ENCODE data around the gene SPEG.

SPEG gene

DNA sequence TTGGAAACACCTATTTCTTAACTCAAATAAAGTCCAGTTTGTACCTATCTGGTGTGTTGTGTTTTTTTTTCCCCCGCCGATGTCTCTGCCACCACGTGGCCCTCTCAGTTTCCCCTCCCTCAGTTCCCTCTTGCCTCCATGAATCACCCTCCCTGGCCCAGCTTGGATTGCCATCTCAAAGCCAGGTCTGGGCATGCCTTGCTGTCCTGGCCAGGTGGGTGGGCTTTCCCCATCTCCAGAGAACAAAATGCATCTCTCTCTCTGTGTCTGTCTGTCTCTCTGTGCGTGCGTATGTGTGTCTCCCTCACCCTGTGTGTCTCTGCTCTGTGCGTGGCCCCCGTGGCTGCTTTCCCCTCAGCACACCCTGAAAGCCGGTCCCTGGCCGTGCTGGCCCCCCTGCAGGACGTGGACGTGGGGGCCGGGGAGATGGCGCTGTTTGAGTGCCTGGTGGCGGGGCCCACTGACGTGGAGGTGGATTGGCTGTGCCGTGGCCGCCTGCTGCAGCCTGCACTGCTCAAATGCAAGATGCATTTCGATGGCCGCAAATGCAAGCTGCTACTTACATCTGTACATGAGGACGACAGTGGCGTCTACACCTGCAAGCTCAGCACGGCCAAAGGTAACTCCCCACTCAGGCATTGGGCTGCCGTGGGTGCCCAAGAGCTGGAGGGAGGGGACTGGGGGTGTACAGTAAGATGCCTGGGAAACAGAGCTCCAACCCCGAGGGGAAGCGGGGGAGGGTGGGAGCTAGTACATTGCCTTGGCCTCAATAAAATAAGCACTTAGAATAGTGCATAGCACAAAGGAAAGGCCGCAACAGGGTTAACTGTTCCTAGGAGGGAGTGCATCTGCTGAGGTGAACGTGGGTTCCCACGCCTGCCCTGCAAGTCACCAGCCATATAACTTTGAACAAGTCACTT is 32.4 kb downstream of the SPEG start:
- Histone ChIP-seq H3K9ac (ENCODE audit: low read length) (no peak overlapping the region), H3K4me1 (ENCODE audit: low read length) (no peaks in the 10 kb centered on the region), H3K27me3 (ENCODE audit: low read depth, low read length) (no peaks in the 10 kb centered on the region)

GRCh38 chr2:219467736-219468075 is 33.1 kb downstream of the SPEG start:
- TF ChIP-seq EZH2phosphoT487 (IDR thresholded peaks at IDR 0.05; ENCODE audit: low read depth) (no peak), CTCF (IDR thresholded peaks at IDR 0.05; ENCODE audit: low read depth, low read length) (no peak)
- no peak overlapping the region for H3K9ac ChIP-seq (ENCODE audit: low read length)
- no peaks in the 10 kb centered on the region for H3K79me2 ChIP-seq (ENCODE audit: low read length)
- no peaks in the 10 kb centered on the region for H3K9me3 ChIP-seq (ENCODE audit: insufficient read depth, low read length)
- no peak overlapping the region for H3K27ac ChIP-seq (ENCODE audit: low read length)
- no peak overlapping the region for H3K4me3 ChIP-seq (ENCODE audit: low read length)
- H2AFZ ChIP-seq (ENCODE audit: low read depth, low read length): no peak overlapping the region
- H4K20me1 ChIP-seq (ENCODE audit: insufficient read depth, low read length): no peaks in the 10 kb centered on the region
- H3K4me1 ChIP-seq (ENCODE audit: low read length): no peaks in the 10 kb centered on the region
- no peaks in the 10 kb centered on the region for H3K27me3 ChIP-seq (ENCODE audit: low read depth, low read length)
- H3K4me2 ChIP-seq (ENCODE audit: low read length): no peak overlapping the region
- no peaks in the 10 kb centered on the region for H3K36me3 ChIP-seq (replicated peaks; ENCODE audit: low read depth, low read length)

More for the DNA sequence above, 32.4 kb downstream of the SPEG start:
- H3K4me2 ChIP-seq (ENCODE audit: low read length): no peak overlapping the region
- H3K4me3 ChIP-seq (ENCODE audit: low read length): no peak overlapping the region
- H4K20me1 ChIP-seq (ENCODE audit: insufficient read depth, low read length): no peaks in the 10 kb centered on the region
- no peak overlapping the region for H2AFZ ChIP-seq (ENCODE audit: low read depth, low read length)
- H3K36me3 ChIP-seq (replicated peaks; ENCODE audit: low read depth, low read length): no peaks in the 10 kb centered on the region
- H3K79me2 ChIP-seq (ENCODE audit: low read length): no peaks in the 10 kb centered on the region
- no peaks in the 10 kb centered on the region for H3K9me3 ChIP-seq (ENCODE audit: insufficient read depth, low read length)
- no peak overlapping the region for H3K27ac ChIP-seq (ENCODE audit: low read length)
- TF ChIP-seq CTCF (IDR thresholded peaks at IDR 0.05; ENCODE audit: low read depth, low read length) (no peak), EZH2phosphoT487 (IDR thresholded peaks at IDR 0.05; ENCODE audit: low read depth) (no peak)

GRCh38 chr2:219468410-219469185 is 34.0 kb downstream of the SPEG start:
- TF ChIP-seq EZH2phosphoT487 (IDR thresholded peaks at IDR 0.05; ENCODE audit: low read depth) (no peak), CTCF (IDR thresholded peaks at IDR 0.05; ENCODE audit: low read depth, low read length) (no peak)
- no peaks in the 10 kb centered on the region for H3K9me3 ChIP-seq (ENCODE audit: insufficient read depth, low read length)
- no peak overlapping the region for H2AFZ ChIP-seq (ENCODE audit: low read depth, low read length)
- H3K27me3 ChIP-seq (ENCODE audit: low read depth, low read length): no peaks in the 10 kb centered on the region
- H3K79me2 ChIP-seq (ENCODE audit: low read length): no peaks in the 10 kb centered on the region
- H3K27ac ChIP-seq (ENCODE audit: low read length): no peak overlapping the region
- H3K4me1 ChIP-seq (ENCODE audit: low read length): no peaks in the 10 kb centered on the region
- H3K36me3 ChIP-seq (replicated peaks; ENCODE audit: low read depth, low read length): no peaks in the 10 kb centered on the region
- no peak overlapping the region for H3K4me2 ChIP-seq (ENCODE audit: low read length)
- no peak overlapping the region for H3K9ac ChIP-seq (ENCODE audit: low read length)
- no peaks in the 10 kb centered on the region for H4K20me1 ChIP-seq (ENCODE audit: insufficient read depth, low read length)
- no peak overlapping the region for H3K4me3 ChIP-seq (ENCODE audit: low read length)

DNA sequence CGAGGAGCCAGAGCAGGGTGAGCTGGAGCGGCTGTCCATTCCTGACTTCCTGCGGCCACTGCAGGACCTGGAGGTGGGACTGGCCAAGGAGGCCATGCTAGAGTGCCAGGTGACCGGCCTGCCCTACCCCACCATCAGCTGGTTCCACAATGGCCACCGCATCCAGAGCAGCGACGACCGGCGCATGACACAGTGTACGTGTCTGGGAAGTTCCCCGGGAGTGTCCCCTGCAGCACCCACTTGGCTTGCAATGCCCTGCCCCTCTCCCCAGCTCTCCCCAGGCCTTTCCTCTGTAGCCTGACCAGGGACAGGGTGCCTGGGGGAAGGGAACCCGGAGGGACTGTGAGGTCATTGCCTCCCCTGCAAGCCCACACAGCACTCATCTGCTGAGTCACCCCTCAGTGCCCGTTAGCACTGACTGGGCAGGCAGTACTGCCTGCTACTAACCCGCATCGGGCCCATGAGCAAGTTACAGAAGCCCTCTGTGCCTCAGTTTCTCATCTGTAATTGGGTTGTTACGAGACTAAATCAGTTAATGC is 34.6 kb downstream of the SPEG start:
- no peak for TF ChIP-seq EZH2phosphoT487 (IDR thresholded peaks at IDR 0.05; ENCODE audit: low read depth)
- TF ChIP-seq CTCF (IDR thresholded peaks at IDR 0.05; ENCODE audit: low read depth, low read length): no peak
- H3K27me3 ChIP-seq (ENCODE audit: low read depth, low read length): no peaks in the 10 kb centered on the region
- no peak overlapping the region for H3K4me2 ChIP-seq (ENCODE audit: low read length)
- no peaks in the 10 kb centered on the region for H3K36me3 ChIP-seq (replicated peaks; ENCODE audit: low read depth, low read length)
- no peaks in the 10 kb centered on the region for H3K4me1 ChIP-seq (ENCODE audit: low read length)
- no peaks in the 10 kb centered on the region for H3K79me2 ChIP-seq (ENCODE audit: low read length)
- H3K27ac ChIP-seq (ENCODE audit: low read length): no peak overlapping the region
- H3K9ac ChIP-seq (ENCODE audit: low read length): no peak overlapping the region
- no peaks in the 10 kb centered on the region for H4K20me1 ChIP-seq (ENCODE audit: insufficient read depth, low read length)
- no peak overlapping the region for H3K4me3 ChIP-seq (ENCODE audit: low read length)
- no peak overlapping the region for H2AFZ ChIP-seq (ENCODE audit: low read depth, low read length)
- no peaks in the 10 kb centered on the region for H3K9me3 ChIP-seq (ENCODE audit: insufficient read depth, low read length)

Measured in OCI-LY3 (cell line).